CD4-positive, alpha-beta T cell treated with Interleukin-1 beta for 1 hour (primary cell): ENCODE data around the gene ASMTL.
"Not testable (repeated sequence)": the region's sequence is repeated elsewhere in the genome, so short reads cannot be mapped to it uniquely, and the experiment has no call there.

Experiments
- DNase-seq, 2 donors: peaks; one replicate each; pipeline ENCODE4 v3.0.0-alpha.2; 2020 to 2022

Gene ASMTL

DNA sequence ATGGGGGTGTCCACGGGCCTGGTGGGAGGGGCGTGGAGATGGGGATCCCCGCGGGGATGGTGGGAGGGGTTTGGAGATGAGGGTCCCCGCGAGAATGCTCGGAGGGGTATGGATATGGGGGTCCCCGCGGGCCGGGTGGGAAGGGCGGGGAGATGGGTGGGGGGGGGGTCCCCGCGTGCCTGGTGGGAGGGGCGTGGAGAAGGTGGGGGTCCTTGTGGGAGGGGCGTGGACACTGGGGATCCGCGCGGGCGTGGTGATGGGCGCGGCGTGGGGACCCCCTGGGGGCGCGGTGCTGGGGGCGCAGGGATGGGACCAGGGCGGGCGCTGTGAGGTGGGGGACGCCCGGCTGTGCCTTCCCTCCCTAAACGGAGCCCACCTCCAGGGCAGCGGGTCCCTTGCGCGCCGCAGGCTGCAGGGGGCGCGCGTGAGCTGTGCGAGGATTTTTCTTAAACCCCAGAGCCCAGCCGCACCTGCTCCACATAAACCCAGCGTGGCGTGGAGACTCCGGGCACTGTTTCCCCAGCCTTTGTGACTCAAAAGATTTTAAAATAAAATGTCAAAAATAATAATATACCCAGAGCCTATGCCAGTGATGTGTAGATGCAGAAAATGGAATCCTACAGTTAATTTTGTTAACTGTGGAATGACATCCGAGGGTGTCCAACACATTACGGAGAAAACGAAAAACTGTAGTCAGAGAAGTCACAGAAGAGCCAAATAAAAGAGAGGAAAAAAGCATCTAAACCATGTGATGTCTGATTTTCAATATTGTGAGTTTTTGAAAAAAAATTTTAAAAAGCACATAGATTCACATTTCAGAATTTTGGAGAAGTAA lies 1.5 kb upstream of the ASMTL start:
- peak; percentile 88 to 89 for DNase-seq

DNA sequence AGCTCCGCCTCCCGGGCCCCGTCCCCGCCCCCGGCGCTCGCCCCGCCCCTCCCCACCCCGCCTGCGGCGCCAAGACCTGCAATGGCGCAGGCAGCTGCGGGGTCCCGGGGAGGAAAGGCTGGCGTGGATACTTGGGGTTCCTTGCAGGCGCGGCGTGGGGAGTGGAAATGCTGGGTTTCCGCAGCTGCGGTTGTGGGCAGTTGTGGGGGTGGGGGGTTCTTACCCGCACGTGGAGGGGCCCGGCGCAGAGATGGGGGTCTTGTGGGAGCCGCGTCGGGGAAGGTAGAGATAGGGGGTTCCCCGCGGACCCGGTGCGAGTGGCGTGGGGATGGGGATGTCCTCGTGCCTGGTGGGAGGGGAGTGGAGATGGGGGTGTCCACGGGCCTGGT lies 680 bp upstream of the ASMTL start:
- peak; percentile 82 to 85 for DNase-seq

DNA sequence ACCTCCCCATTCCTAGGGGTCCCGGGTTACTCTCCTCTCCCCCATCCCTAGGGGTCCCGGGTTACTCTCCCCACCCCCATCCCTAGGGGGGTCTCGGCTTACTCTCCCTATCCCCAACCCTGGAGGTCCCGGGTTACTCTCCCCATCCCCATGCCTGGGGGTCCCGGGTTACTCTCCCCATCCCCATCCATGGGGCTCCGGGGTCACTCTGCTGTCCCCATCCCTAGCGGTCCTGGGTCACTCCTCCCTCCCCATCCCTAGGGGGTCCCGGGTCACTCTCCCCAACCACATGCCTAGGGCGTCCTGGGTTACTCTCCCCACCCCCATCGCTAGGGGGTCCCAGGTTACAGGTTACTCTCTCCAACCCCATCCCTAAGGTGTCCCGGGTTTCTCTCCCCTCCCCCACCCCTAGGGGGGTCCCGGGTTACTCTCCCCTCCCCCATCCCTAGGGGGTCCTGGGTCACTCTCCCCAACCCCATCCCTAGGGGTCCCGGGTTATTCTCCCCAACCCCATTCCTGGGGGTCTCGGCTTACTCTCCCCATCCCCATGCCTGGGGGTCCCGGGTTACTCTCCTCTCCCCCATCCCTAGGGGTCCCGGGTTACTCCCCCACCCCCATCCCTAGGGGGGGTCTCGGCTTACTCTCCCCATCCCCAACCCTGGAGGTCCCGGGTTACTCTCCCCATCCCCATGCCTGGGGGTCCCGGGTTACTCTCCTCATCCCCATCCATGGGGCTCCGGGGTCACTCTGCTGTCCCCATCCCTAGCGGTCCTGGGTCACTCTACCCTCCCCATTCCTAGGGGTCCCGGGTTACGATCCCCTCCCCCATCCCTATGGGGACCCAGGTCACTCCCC lies 821 bp downstream of the ASMTL start:
- no peak for DNase-seq

DNA sequence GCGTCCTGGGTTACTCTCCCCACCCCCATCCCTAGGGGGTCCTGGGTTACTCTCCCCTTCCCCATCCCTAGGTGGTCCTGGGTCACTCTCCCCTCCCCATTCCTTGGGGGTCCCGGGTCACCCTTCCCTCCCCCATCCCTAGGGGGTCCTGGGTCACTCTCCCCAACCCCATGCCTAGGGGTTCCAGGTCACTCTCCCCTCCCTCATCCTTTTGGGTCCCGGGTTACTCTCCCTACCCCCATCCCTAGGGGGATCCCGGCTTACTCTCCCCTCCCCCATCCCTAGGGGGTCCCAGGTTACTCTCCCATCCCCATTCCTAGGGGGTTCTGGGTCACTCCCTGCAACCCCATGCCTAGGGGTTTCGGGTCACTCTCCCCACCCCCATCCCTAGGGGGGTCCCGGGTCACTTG lies 1.5 kb downstream of the ASMTL start:
- no peak for DNase-seq

DNA sequence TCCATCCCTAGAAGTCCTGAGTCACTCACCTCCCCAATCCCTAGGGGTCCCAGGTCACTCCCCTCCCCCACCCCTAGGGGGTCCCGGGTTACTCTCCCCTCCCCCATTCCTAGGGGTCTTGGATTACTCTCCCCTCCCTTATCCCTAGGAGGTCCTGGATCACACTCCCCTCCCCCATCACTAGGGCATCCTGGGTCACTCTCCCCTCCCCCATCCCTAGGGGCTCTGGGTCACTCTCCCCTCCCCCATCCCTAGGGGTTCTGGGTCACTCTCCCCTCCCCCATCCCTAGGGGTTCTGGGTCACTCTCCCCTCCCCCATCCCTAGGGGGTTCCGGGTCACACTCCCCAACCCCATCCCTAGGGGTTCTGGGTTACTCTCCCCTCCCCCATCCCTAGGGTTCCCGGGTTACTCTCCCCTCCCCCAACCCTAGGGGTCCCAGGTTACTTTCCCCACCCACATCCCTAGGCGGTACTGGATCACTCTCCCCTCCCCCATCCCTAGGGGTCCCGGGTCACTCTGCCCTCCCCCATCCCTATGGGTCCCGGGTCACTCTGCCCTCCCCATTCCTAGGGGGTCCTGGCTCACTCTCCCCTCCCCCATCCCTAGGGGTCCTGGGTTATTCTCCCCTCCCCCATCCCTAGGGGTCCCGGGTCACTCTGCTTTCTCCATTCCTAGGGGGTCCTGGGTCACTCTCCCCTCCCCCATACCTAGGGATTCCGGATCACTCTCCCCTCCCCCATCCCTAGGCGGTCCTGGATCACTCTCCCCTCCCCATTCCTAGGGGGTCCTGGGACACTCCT lies 2.1 kb downstream of the ASMTL start:
- no peak for DNase-seq

DNA sequence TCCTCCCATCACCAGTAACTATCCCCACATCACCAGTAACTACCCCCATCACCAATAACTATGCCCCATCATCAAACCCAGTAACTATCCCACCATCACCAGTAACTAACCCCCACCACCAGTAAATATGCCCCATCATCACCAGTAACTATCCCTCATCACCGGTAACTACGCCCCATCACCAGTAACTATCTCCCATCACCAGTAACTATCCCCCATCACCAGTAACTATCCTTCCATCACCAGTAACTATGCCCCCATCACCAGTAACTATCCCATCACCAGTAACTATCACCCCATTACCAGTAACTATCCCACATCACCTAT lies 2.9 kb downstream of the ASMTL start:
- no peak for DNase-seq

DNA sequence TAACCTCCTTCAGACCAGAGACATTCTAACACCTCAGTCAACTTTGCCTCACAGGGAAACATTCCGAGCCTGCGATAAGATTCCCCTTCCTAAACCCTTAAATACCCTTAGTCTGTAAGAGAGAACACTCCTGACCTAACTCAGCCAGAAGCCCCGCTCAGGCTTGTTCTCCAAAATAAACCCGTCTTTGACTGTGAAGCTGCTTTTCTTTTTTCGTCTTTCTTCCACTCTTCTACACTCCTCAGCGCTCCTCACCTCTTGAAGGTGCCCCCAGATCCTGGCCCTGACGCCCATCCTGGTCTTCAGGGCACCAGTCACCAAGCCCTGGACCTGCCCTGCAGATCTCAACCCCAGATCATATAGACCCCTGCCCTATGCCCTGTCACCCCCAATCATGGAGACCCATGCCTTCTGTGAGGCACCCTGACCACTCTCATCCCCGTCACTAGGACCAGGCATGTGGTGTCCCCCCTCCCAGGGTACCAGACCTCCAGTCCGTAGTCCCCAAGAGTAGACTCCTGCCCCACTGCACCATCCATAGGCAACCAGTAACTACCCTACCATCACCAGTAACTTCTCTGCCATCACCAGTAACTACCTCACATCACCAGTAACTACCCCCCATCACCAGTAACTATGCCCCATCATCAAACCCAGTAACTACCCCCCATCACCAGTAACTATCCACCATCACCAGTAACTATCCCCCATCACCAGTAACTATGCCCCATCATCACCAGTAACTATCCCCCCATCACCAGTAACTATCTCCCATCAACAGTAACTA lies 3.5 kb downstream of the ASMTL start:
- DNase-seq = no peak

DNA sequence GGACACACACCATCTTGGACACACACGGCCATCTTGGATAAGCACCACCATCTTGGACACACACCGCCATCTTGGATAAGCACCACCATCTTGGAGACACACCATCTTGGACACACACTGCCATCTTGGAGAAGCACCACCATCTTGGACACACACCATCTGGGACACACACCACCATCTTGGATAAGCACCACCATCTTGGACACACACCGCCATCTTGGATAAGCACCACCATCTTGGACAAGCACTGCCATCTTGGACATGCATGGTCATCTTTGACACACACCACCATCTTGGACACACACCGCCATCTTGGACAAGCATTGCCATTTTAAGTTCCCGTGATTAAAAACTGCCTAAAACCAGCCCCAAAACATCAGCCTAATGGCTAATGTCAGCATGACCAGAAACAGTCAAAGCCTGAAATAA lies 4.1 kb downstream of the ASMTL start:
- not testable (repeated sequence) for DNase-seq

DNA sequence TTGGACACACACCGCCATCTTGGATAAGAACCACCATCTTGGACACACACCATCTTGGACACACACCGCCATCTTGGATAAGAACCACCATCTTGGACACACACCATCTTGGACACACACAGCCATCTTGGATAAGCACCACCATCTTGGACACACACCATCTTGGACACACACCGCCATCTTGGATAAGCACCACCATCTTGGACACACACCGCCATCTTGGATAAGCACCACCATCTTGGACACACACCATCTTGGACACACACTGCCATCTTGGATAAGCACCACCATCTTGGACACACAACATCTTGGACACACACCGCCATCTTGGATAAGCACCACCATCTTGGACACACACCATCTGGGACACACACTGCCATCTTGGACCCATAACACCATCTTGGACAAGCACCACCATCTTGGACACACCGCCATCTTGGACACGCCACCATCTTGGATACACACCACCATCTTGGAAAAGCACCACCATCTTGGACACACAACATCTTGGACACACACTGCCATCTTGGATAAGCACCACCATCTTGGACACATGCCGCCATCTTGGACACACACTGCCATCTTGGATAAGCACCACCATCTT lies 4.6 kb downstream of the ASMTL start:
- DNase-seq = not testable (repeated sequence)

DNA sequence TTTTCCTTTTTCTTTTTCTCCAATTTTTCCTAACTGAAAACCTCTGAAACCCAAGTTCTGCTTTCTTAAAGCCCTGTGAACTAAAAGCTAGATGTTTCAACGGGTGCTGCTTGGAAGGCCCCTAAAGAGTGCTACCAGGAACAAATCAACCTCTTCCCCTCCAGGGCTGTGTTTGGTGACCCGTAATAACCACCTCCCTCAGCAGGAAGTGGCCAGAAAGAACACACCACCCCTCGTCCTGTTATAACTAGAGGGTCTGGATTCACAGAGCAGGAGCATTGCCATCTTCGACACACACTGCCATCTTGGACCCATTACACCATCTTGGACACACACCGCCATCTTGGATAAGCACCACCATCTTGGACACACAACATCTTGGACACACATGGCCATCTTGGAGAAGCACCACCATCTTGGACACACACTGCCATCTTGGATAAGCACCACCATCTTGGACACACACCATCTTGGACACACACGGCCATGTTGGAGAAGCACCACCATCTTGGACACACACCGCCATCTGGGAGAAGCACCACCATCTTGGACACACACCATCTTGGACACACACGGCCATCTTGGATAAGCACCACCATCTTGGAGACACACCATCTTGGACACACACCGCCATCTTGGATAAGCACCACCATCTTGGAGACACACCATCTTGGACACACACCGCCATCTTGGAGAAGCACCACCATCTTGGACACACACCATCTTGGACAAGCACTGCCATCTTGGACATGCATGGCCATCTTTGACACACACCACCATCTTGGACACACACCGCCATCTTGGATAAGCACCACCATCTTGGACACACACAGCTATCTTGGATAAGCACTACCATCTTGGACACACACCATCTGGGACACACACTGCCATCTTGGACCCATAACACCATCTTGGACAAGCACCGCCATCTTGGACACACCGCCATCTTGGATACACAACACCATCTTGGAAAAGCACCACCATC lies 5.4 kb downstream of the ASMTL start:
- not testable (repeated sequence) for DNase-seq

DNA sequence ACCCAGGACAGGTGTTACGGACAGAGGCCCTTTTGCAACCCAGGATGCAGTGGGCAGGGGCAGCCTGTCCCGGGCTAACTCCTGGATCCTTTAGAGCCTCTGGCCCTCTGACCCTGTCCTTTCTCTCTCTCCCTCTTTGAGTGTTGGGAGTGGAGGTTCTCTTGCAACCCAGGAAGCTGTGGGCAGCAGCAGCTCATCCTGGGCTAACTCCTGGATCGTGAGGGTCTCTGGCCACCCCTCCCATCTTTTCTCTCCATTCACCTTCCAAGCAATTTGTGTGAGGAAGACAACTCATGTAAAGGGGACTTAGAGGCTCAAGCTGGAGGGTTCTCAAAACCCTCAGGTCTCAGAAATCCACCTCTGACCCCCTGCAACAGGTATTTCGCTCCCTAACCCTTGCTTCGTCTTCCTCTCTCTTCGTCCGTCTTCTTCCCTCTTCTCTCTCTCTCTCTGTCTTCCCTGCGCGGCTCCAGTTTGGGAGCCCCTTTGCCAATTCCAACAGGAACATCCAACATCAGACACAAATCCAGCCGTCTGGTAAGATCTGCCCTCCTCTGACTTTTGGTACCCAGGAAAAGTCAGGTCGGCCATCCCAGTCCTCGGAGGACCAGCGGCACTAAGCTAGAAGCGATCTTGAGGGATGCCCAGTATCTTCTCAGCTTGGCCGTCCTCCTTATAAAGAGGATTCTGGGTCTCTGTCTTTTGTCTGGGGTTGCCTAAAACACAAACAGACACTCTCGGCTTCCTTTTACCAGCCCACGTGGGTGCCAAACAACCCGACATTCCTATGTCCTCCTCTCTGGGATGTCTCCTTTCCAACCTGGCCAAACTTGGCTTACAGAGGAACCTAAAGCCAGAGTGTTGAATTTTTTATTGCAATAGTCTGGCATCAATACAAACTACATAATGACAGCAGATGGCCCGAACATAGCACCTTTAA lies 7.9 kb downstream of the ASMTL start:
- DNase-seq = no peak

DNA sequence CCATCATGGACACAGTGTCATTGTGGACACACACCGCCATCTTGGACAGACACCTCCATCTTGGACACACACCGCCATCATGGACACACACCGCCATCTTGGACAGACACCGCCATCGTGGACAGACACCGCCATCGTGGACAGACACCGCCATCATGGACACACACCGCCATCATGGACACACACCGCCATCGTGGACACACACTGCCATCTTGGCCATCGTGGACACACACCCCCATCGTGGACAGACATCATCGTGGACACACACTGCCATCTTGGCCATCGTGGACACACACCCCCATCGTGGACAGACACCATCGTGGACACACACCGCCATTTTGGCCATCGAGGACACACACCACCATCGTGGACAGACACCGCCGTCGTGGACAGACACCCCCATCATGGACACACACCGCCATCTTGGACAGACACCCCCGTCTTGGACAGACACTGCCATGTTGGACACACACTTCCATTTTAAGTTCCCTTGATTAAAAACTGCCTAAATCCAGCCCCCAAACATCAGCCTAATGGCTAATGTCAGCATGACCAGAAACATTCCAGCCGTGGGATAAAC lies 9.1 kb downstream of the ASMTL start:
- no peak for DNase-seq

DNA sequence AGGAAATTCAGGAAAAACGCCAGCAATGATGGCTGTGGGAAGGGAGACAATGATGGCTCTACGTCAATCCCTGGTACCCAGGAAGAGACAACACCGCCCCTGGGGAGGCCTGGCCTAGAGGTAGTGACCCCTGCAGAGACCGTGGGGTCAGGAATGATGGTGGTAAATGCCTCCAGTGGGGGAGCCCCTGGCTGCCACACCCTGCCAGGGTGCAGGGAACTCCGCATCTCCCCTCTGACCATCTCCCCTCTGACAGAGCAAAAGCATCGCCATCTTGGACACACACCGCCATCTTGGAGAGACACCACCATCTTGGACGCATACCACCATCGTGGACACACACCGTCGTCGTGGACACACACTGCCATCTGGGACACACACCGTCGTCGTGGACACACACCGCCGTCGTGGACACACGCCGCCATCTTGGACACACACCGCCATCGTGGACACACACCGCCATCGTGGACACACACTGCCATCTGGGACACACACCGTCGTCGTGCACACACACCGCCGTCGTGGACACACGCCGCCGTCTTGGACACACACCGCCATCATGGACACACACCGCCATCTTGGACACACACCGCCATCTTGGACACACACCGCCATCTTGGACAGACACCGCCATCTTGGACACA lies 9.9 kb downstream of the ASMTL start:
- DNase-seq = no peak

DNA sequence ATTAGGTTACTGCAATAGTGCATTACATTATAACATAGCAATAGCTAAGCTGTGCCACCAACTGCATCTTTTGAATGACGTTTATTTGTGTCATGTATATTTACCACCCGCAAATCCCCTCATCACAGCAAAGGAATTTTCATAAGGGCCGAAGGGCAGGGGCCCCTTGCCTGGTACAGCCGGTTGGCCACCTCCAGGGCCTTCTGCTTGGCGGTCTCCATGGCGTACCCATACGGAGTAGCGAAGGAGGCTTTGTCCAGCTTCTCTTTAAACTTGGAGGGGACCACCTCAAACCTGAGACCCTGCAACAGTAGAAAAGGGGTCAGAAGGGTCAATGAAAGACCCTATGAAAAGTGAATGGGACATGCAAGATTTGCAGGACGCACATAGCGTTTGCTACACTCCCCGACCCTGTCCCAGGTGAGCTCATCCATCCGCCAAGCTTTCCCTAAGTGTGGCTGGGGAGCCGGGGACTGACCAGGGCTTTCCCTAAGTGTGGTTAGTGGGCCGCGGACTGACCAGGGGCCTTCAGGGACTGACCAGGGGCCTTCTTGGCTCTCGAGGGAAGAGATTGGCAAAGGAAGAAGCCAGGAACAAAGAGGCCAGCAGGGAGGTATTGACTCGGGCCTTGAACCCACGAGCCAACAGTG lies 10.6 kb downstream of the ASMTL start:
- DNase-seq = no peak

DNA sequence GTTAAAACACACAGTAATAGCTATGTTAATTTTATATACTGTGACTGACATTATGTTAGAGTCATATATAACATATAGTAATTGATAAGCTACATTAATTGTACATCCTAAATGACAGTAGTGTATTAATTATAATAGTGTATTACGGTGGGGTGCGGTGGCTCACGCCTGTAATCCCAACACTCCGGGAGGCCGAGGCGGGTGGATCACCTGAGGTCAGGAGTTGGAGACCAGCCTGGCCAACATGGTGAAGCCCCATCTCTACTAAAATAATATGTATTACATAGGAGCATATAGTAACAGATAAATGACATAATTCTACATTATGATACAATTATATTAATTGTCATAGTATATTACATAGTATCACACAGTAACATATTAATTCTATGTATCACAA lies 12.2 kb downstream of the ASMTL start:
- DNase-seq = no peak

DNA sequence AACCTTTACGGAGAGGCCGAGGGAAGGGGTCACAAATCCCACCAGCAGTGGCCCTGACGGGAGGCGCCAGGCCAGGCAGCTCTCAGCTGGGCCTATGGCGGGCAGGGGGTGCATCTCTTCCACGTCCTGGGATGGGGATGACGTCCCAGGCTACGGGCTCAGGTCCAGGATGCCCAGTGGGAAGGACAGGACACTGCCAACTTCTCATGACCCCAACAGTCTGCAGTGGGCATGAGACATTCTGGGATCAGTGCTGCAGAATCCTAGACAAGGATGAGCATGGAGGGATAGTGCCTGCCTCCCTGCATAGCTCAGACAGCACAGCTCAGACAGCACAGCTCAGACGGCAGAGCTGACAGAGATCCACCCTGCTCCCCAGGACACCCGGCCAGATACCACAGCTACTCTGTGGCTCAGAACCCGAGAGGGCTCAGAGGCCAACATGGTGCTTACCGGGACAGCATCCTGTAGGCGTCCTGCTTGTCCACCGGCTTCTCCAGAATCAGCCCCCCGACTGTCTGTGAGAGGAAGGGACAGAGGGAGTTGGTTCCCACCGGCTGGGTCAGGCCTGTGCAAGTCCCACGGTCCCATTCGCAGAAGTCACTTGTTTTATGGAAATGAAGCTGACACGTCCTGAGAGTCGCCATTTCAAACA lies 17.3 kb downstream of the ASMTL start:
- DNase-seq = no peak

DNA sequence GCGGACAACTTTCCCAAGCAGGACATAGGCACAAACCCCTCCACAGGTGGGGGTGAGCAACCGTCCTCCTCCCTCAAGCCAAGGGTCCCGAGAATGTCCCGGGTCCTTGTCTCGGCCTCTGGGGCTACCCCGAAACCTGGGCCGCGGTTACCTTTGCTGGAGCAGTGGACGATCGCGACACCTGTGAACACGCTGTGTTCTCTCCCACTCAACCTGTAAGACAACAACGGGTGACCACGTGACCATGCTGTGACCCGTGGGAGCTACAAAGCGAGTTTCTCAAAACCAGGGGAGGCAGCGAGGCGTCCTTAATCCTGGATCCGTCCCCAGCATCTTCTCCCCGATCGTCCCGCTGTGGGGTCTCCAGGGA lies 17.9 kb downstream of the ASMTL start:
- no peak for DNase-seq
